ENCODE measurements around the gene UNC5B. TPM values are rescaled to one million over a fixed set of nuclear protein-coding genes. Genes with fewer than 3 reads are reported as not detected.

Gene UNC5B
- total RNA-seq, 4 donors from 2014 or later: 2.2 to 3.7 (median 3.2) TPM

GRCh38 chr10:71287456-71287855 is 75.1 kb downstream of the UNC5B start:
- WGBS, 2 donors (ENCODE audit: low coverage in 1 of 2): no CpG with 5 or more reads among the region's 14 CpGs
- Histone ChIP-seq H3K27ac (no peak overlapping the region), H3K9me3 (no peaks in the 10 kb centered on the region), H3K4me1 (no peaks in the 10 kb centered on the region), H3K4me3 (no peak overlapping the region), H3K27me3 (no peaks in the 10 kb centered on the region), H3K36me3 (peaks cover 0 to 32% of the 10 kb centered on the region in 2 donors)
- no peak for ATAC-seq
- TF ChIP-seq CTCF (IDR thresholded peaks at IDR 0.05) (no peak), POLR2AphosphoS5 (IDR thresholded peaks at IDR 0.05) (no peak), EP300 (IDR thresholded peaks at IDR 0.05) (no peak), POLR2A (IDR thresholded peaks at IDR 0.05) (no peak)

- ATAC-seq: no peak
- Histone ChIP-seq H3K27me3 (no peaks in the 10 kb centered on the region), H3K36me3 (peaks cover 0 to 37% of the 10 kb centered on the region in 2 donors), H3K4me3 (no peak overlapping the region), H3K9me3 (no peaks in the 10 kb centered on the region), H3K4me1 (no peaks in the 10 kb centered on the region), H3K27ac (no peak overlapping the region)
- TF ChIP-seq CTCF (IDR thresholded peaks at IDR 0.05) (no peak), POLR2A (IDR thresholded peaks at IDR 0.05) (no peak), EP300 (IDR thresholded peaks at IDR 0.05) (no peak), POLR2AphosphoS5 (IDR thresholded peaks at IDR 0.05) (no peak)
- 100% methylated on average over 1 of the region's 15 CpGs; no CpG with 5 or more reads in 1 of the 2 donors for WGBS, 2 donors (ENCODE audit: low coverage in 1 of 2)
Observed at GRCh38 chr10:71288461-71288860, 76.1 kb downstream of the UNC5B start.

GRCh38 chr10:71289421-71290130 is 77.2 kb downstream of the UNC5B start:
- Histone ChIP-seq H3K9me3 (no peaks in the 10 kb centered on the region), H3K4me3 (no peak overlapping the region), H3K27ac (no peak overlapping the region), H3K4me1 (no peaks in the 10 kb centered on the region), H3K36me3 (peaks cover 0 to 45% of the 10 kb centered on the region in 2 donors), H3K27me3 (no peaks in the 10 kb centered on the region)
- WGBS, 2 donors (ENCODE audit: low coverage in 1 of 2): 59 to 88% methylated on average over 3 to 5 of the region's 12 CpGs
- TF ChIP-seq EP300 (IDR thresholded peaks at IDR 0.05): no peak
- TF ChIP-seq CTCF (IDR thresholded peaks at IDR 0.05): no peak
- no peak for TF ChIP-seq POLR2A (IDR thresholded peaks at IDR 0.05)
- TF ChIP-seq POLR2AphosphoS5 (IDR thresholded peaks at IDR 0.05): no peak
- no peak for ATAC-seq

- Histone ChIP-seq H3K27me3 (no peaks in the 10 kb centered on the region), H3K27ac (no peak overlapping the region), H3K9me3 (no peaks in the 10 kb centered on the region), H3K36me3 (peaks cover 0 to 45% of the 10 kb centered on the region in 2 donors), H3K4me3 (no peak overlapping the region), H3K4me1 (no peaks in the 10 kb centered on the region)
- TF ChIP-seq EP300 (IDR thresholded peaks at IDR 0.05) (no peak), POLR2A (IDR thresholded peaks at IDR 0.05) (no peak), POLR2AphosphoS5 (IDR thresholded peaks at IDR 0.05) (no peak), CTCF (IDR thresholded peaks at IDR 0.05) (no peak)
- no peak for ATAC-seq
- WGBS, 2 donors (ENCODE audit: low coverage in 1 of 2): 60 to 88% methylated on average over 1 to 2 of the region's 3 CpGs
Observed at GRCh38 chr10:71290331-71290730, 78.0 kb downstream of the UNC5B start.

All from gastroesophageal sphincter (tissue), 4 donors.